Bronchial epithelial cell (primary cell): ENCODE results near the gene TRAF1. TPM values are rescaled to one million over a fixed set of nuclear protein-coding genes. Genes with fewer than 3 reads are reported as not detected.

ENCODE experiments used
- DNase-seq: peaks from one replicate; pipeline ENCODE4 v3.0.0-alpha.2; 2010; ENCODE audit warnings: low read depth
- FAIRE-seq: peaks from 2 replicates; lab custom pipeline; 2011; peaks lifted over from hg19 to GRCh38; lab: Jason Lieb, UNC
- H3K27me3 ChIP-seq: 2 replicates; pipeline ENCODE4 v1.5.1; 2011; ENCODE audit warnings: low read length; ENCODE audit not compliant: control insufficient read depth, insufficient read depth
- H3K36me3 ChIP-seq: 2 replicates; pipeline ENCODE4 v1.5.1; 2011; ENCODE audit warnings: low read length; ENCODE audit not compliant: control insufficient read depth, insufficient read depth
- H3K4me3 ChIP-seq: 2 replicates; pipeline ENCODE4 v1.5.1; 2011; ENCODE audit warnings: mild to moderate bottlenecking, low read depth, low read length, control low read depth
- CTCF ChIP-seq: IDR thresholded peaks from 2 replicates; pipeline ENCODE4 v1.5.1; 2011; ENCODE audit warnings: mild to moderate bottlenecking, moderate library complexity, low read length, control low read depth, inconsistent platforms; ENCODE audit not compliant: insufficient read depth, severe bottlenecking
- total RNA-seq: library from RNA; depleted of rRNA; stranded (reverse); fragments of >200 nt; gene quantifications from 2 replicates; pipeline ENCODE4 v1.2.1, GENCODE V29; 2014

The TRAF1 gene
- total RNA-seq, 1 donor from 2014 or later, result 0.79 TPM

- Histone ChIP-seq H3K4me3 (no peak overlapping the region), H3K36me3 (no peaks in the 10 kb centered on the region), H3K27me3 (no peaks in the 10 kb centered on the region)
- FAIRE-seq (no peak), DNase-seq (peak; percentile 88)
- TF ChIP-seq CTCF, result no peak
Observed at GRCh38 chr9:120892748-120893610, 33.6 kb downstream of the TRAF1 start.

GRCh38 chr9:120891884-120892747 lies 34.5 kb downstream of the TRAF1 start:
- Histone ChIP-seq H3K36me3 (no peaks in the 10 kb centered on the region), H3K4me3 (no peak overlapping the region), H3K27me3 (no peaks in the 10 kb centered on the region)
- FAIRE-seq (no peak), DNase-seq (no peak)
- TF ChIP-seq CTCF, result no peak

- TF ChIP-seq CTCF, result no peak
- DNase-seq, result peak; percentile 63
- Histone ChIP-seq H3K36me3 (no peaks in the 10 kb centered on the region), H3K27me3 (no peaks in the 10 kb centered on the region), H3K4me3 (no peak overlapping the region)
- FAIRE-seq, result no peak
Observed at GRCh38 chr9:120891245-120891883, 35.2 kb downstream of the TRAF1 start.

- TF ChIP-seq CTCF, result no peak
- no peak for FAIRE-seq
- no peak overlapping the region for H3K4me3 ChIP-seq
Observed at GRCh38 chr9:120890320-120891244, 36.0 kb downstream of the TRAF1 start.

More at GRCh38 chr9:120890320-120891244, 36.0 kb downstream of the TRAF1 start:
- Histone ChIP-seq H3K36me3 (no peaks in the 10 kb centered on the region), H3K27me3 (no peaks in the 10 kb centered on the region)
- no peak for DNase-seq
